ENCODE measurements around the gene BBX. TPM values are rescaled to one million over a fixed set of nuclear protein-coding genes. Genes with fewer than 3 reads are reported as not detected.

The BBX gene
- total RNA-seq, 6 experiments from 2014 or later = 40.6 to 50.3 (median 46.4) TPM

DNA sequence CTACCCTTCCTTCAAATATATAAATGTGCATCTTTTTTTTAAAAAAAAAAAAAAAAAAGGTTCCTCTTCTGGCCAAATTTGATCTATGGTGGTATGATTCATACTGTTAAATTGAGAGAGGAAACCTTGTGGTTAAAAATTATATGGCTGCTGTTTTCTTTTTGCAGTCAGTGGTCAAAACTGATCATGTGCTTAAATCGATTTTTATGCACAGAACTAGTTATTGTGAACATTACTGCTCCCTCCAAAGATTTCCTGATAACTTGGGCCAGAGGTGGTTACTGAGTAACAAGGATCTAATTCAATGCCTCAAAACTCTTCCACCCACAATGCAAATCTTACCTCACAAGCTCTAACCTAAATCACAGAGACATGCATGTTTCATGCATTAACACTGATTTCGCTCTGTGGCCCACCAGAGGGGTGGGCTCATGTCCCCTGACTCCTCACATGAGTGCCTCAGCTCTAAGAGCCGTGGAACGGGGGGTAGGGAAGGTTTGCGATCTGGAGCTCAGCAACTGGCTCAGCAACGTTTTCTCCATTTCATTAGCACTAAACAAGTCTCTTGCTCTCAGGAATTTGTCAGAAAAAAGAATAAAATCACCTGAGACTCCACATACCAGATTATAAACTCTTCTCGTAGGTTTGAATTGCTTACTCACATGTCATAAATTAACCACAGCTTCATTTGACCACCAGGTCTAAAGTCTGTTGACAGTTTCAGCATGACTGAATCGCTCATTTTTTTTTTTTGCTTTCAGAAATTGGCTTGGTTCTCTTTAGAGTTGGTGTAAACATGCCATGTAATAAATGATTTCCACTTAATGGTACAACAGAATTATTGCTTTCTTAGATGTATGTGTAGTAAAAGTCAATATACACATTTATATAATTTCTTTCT lies 287.7 kb downstream of the BBX start:
- H3K36me3 Mint-ChIP-seq (ENCODE audit: low read depth) = peaks cover 3% of the 10 kb centered on the region; the same call in 1 of the 2 replicates
- peaks cover 26% of the 10 kb centered on the region for H3K4me1 Mint-ChIP-seq (ENCODE audit: low read depth)
- peaks cover 3% of the 10 kb centered on the region; the same call in 1 of the 2 replicates for H3K27me3 Mint-ChIP-seq (ENCODE audit: insufficient read depth)
- no peaks in the 10 kb centered on the region for H3K9me3 Mint-ChIP-seq
- no peak overlapping the region for H3K27ac Mint-ChIP-seq
- DNase-seq = no peak
- H3K4me3 Mint-ChIP-seq = no peak overlapping the region
- TF ChIP-seq, protein P1, sequence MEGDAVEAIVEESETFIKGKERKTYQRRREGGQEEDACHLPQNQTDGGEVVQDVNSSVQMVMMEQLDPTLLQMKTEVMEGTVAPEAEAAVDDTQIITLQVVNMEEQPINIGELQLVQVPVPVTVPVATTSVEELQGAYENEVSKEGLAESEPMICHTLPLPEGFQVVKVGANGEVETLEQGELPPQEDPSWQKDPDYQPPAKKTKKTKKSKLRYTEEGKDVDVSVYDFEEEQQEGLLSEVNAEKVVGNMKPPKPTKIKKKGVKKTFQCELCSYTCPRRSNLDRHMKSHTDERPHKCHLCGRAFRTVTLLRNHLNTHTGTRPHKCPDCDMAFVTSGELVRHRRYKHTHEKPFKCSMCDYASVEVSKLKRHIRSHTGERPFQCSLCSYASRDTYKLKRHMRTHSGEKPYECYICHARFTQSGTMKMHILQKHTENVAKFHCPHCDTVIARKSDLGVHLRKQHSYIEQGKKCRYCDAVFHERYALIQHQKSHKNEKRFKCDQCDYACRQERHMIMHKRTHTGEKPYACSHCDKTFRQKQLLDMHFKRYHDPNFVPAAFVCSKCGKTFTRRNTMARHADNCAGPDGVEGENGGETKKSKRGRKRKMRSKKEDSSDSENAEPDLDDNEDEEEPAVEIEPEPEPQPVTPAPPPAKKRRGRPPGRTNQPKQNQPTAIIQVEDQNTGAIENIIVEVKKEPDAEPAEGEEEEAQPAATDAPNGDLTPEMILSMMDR (IDR thresholded peaks at IDR 0.05) = no peak

DNA sequence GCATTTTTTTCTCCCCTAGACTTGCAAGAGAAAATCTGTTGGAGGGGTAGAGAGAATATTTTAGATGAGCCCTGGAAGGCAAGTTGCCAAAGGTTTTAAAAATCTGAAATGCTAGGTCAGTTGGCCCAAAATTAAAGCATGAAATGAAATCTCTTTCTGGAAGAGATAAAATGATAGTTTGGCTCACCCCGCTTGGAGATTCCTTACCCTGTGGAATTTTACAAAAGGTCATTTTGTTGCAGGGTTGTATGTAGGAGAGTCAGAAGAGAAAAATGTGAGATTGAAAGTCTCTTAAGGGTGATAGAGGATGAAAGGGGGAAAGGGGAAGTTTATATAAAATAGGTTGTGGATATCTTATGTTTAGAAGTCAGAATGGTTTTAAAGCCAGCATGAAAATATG lies 290.3 kb downstream of the BBX start:
- Mint-ChIP-seq H3K27ac (peak overlapping the region; percentile 1; the same call in 1 of the 2 replicates), H3K4me3 (peak overlapping the region; percentile 56), H3K36me3 (ENCODE audit: low read depth) (no peaks in the 10 kb centered on the region), H3K4me1 (ENCODE audit: low read depth) (peaks cover 26% of the 10 kb centered on the region), H3K9me3 (no peaks in the 10 kb centered on the region), H3K27me3 (ENCODE audit: insufficient read depth) (peaks cover 9% of the 10 kb centered on the region)
- DNase-seq = no peak
- TF ChIP-seq, protein P1 (IDR thresholded peaks at IDR 0.05) = no peak

DNA sequence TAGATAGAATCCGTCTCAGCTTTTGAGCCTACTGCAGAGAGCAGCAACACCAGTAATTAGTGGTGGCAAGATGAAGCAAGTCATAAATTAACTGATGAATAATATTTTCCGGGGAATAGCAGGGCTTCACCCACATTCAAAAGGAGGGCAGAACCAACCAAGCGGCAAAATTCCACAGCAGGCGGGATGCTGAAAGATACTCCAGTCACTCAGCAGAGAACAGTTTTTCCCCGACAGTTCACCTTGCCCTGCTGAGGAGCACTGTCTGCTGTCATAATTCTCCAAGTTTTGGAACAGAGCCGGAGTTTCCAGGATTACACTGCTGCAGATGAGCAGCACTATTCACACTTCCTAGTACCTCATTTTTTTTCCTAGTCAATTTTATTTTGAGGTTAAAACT lies 293.3 kb downstream of the BBX start:
- Mint-ChIP-seq H3K36me3 (ENCODE audit: low read depth) (no peaks in the 10 kb centered on the region), H3K4me1 (ENCODE audit: low read depth) (peaks cover 14% of the 10 kb centered on the region), H3K9me3 (no peaks in the 10 kb centered on the region), H3K27ac (no peak overlapping the region), H3K27me3 (ENCODE audit: insufficient read depth) (peaks cover 17% of the 10 kb centered on the region), H3K4me3 (no peak overlapping the region)
- TF ChIP-seq, protein P1 (IDR thresholded peaks at IDR 0.05) = no peak
- DNase-seq = no peak

DNA sequence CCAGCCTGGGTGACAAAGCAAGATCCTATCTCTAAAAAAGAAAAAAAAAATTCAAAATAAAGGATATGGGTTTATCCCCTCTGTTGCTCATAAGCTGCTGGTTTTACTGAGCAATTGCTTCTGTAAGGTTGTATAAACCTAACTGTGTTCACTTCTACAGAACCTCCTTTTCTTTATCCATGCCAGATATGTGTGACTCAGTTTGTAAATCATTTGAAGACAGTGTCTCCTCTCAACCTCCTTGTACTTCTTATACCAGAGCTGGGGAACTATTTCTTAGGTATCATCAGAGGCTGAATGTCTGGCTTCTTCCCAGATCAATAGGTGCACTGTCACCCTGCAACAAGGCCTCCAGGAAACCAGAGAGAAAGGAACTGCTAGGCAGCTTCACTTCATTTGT lies 294.3 kb downstream of the BBX start:
- Mint-ChIP-seq H3K9me3 (no peaks in the 10 kb centered on the region), H3K27ac (no peak overlapping the region), H3K4me3 (no peak overlapping the region), H3K4me1 (ENCODE audit: low read depth) (peaks cover 14% of the 10 kb centered on the region), H3K27me3 (ENCODE audit: insufficient read depth) (peaks cover 21% of the 10 kb centered on the region), H3K36me3 (ENCODE audit: low read depth) (no peaks in the 10 kb centered on the region)
- DNase-seq = no peak
- TF ChIP-seq, protein P1 (IDR thresholded peaks at IDR 0.05) = no peak

DNA sequence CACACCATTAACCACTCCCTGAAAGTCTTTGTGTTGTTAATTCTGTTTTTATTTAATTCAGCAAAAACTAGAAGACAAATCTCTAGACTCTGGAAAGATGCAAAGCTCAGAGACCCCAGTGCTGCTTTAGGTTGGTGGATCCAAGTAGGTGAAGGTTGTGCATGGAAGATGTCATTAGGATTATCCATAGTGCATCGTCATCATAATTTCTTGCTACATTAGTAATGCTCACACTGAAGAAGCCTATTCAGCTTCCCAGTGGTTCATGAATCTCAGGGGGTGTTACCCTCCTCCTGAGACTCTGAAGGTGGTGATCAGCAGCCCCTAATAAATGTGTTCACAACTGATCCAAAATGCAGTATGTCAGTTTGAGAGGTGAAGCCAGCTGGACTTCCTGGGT lies 295.3 kb downstream of the BBX start:
- DNase-seq = no peak
- Mint-ChIP-seq H3K27ac (no peak overlapping the region), H3K9me3 (no peaks in the 10 kb centered on the region), H3K4me3 (no peak overlapping the region), H3K27me3 (ENCODE audit: insufficient read depth) (peaks cover 26% of the 10 kb centered on the region), H3K36me3 (ENCODE audit: low read depth) (no peaks in the 10 kb centered on the region), H3K4me1 (ENCODE audit: low read depth) (peaks cover 4% of the 10 kb centered on the region)
- TF ChIP-seq, protein P1 (IDR thresholded peaks at IDR 0.05) = no peak

Measured in HFFc6 (cell line).